NOMO-1 treated with DMSO at 0.1 percent for 48 hours (cell line): Measurements from ENCODE around the gene IFITM1.
"Not testable (repeated sequence)": the region's sequence is repeated elsewhere in the genome, so short reads cannot be mapped to it uniquely, and the experiment has no call there.

Experiments used
- DNase-seq: peaks from one replicate; lab custom pipeline; 2025; ENCODE audit not compliant: unreplicated experiment; lab: John Stamatoyannopoulos, UW

The IFITM1 gene

GRCh38 chr11:308740-309665 is 4.8 kb upstream of the IFITM1 start:
- DNase-seq = not testable (repeated sequence)

GRCh38 chr11:309979-310572 is 3.8 kb upstream of the IFITM1 start:
- DNase-seq = not testable (repeated sequence)

GRCh38 chr11:311013-311748 is 2.7 kb upstream of the IFITM1 start:
- DNase-seq = not testable (repeated sequence)

- DNase-seq = no peak
Observed at GRCh38 chr11:312092-312816, 1.6 kb upstream of the IFITM1 start.

- no peak for DNase-seq
Observed at GRCh38 chr11:313304-313786, 495 bp upstream of the IFITM1 start.

- not testable (repeated sequence) for DNase-seq
Observed at GRCh38 chr11:314554-314875, 675 bp downstream of the IFITM1 start.

GRCh38 chr11:315051-315481 is 1.2 kb downstream of the IFITM1 start:
- no peak for DNase-seq

GRCh38 chr11:315516-315994 is 1.7 kb downstream of the IFITM1 start:
- no peak for DNase-seq

GRCh38 chr11:316031-316701 is 2.3 kb downstream of the IFITM1 start:
- no peak for DNase-seq

GRCh38 chr11:316891-317301 is 3.1 kb downstream of the IFITM1 start:
- no peak for DNase-seq

- DNase-seq = not testable (repeated sequence)
Observed at GRCh38 chr11:317668-318404, 4.0 kb downstream of the IFITM1 start.

- DNase-seq = not testable (repeated sequence)
Observed at GRCh38 chr11:318405-319120, 4.7 kb downstream of the IFITM1 start.

GRCh38 chr11:319121-319887 is 5.5 kb downstream of the IFITM1 start:
- not testable (repeated sequence) for DNase-seq

GRCh38 chr11:319888-320273 is 6.0 kb downstream of the IFITM1 start:
- not testable (repeated sequence) for DNase-seq

- DNase-seq = no peak
Observed at GRCh38 chr11:324156-324555, 10.3 kb downstream of the IFITM1 start.

- not testable (repeated sequence) for DNase-seq
Observed at GRCh38 chr11:324593-325517, 11.0 kb downstream of the IFITM1 start.
